Peyer's patch (tissue), 4 donors: Measurements from ENCODE around the gene IL10. TPM values are rescaled to one million over a fixed set of nuclear protein-coding genes. Genes with fewer than 3 reads are reported as not detected.

ENCODE experiments used
- DNase-seq, 3 donors: peaks; one replicate each; pipeline ENCODE4 v3.0.0-alpha.2; 2017 to 2019
- H3K27ac ChIP-seq, 4 donors: fragments of 200-600 bp; sonication (generic); one replicate each; pipeline ENCODE4 v1.5.1; 2016 to 2019
- H3K27me3 ChIP-seq, 2 donors: fragments of 200-600 bp; sonication (generic); one replicate each; pipeline ENCODE4 v1.5.1; 2019
- H3K36me3 ChIP-seq, 3 donors: fragments of 200-600 bp; sonication (generic); one replicate each; pipeline ENCODE4 v1.5.1; 2016 to 2019
- H3K4me1 ChIP-seq, 4 donors: fragments of 200-600 bp; sonication (generic); one replicate each; pipeline ENCODE4 v1.5.1; 2016 to 2019
- H3K4me3 ChIP-seq, 4 donors: fragments of 200-600 bp; sonication (generic); 1 replicate in 3 of 4; 2 replicates in 1 of 4; pipeline ENCODE4 v1.5.1; 2016 to 2019; ENCODE audit warnings: mild to moderate bottlenecking in 1 of 4
- H3K9me3 ChIP-seq, 4 donors: fragments of 200-600 bp; sonication (generic); one replicate each; pipeline ENCODE4 v1.5.1; 2016 to 2019; ENCODE audit warnings: mild to moderate bottlenecking in 1 of 4
- CTCF ChIP-seq, 6 experiments: fragments of 450-650 bp in 4 of 6; fragments of 200-600 bp in 2 of 6; sonication (generic) in 1 of 6; IDR thresholded peaks; one replicate each; pipeline ENCODE4 v1.5.1; 2017 to 2019; ENCODE audit warnings: antibody characterized with exemption in 6 of 6, mild to moderate bottlenecking in 3 of 6, moderate library complexity in 1 of 6
- POLR2A ChIP-seq, 2 donors: fragments of 450-650 bp; IDR thresholded peaks; one replicate each; pipeline ENCODE4 v1.5.1; 2017; ENCODE audit warnings: antibody characterized with exemption in 2 of 2, mild to moderate bottlenecking in 2 of 2, moderate library complexity in 2 of 2
- total RNA-seq, 4 donors: library from RNA; depleted of rRNA; stranded (reverse); fragments of >200 nt; gene quantifications; one replicate each; pipeline ENCODE4 v1.1.0, GENCODE V29; 2016

Gene IL10
- total RNA-seq, 4 donors from 2014 or later = 0.85 to 2.0 TPM; not detected in 2

- TF ChIP-seq POLR2A (IDR thresholded peaks at IDR 0.05) = no peak
- no peak for TF ChIP-seq CTCF (IDR thresholded peaks at IDR 0.05)
- no peak for DNase-seq
- H3K4me3 ChIP-seq = no peak overlapping the region
Measured at GRCh38 chr1:206752481-206752880, 19.8 kb downstream of the IL10 start.

GRCh38 chr1:206751891-206752290, 20.4 kb downstream of the IL10 start:
- H3K4me1 ChIP-seq = no peaks in the 10 kb centered on the region
- TF ChIP-seq CTCF (IDR thresholded peaks at IDR 0.05) = no peak
- TF ChIP-seq POLR2A (IDR thresholded peaks at IDR 0.05) = no peak
- no peak overlapping the region for H3K4me3 ChIP-seq
- no peaks in the 10 kb centered on the region for H3K9me3 ChIP-seq
- H3K27ac ChIP-seq = no peak overlapping the region
- no peak for DNase-seq
- no peaks in the 10 kb centered on the region for H3K36me3 ChIP-seq
- no peaks in the 10 kb centered on the region for H3K27me3 ChIP-seq

More at GRCh38 chr1:206752481-206752880, 19.8 kb downstream of the IL10 start:
- Histone ChIP-seq H3K9me3 (no peaks in the 10 kb centered on the region), H3K27me3 (no peaks in the 10 kb centered on the region), H3K36me3 (no peaks in the 10 kb centered on the region), H3K4me1 (no peaks in the 10 kb centered on the region), H3K27ac (no peak overlapping the region)

GRCh38 chr1:206748348-206749030, 23.8 kb downstream of the IL10 start:
- no peak for TF ChIP-seq CTCF (IDR thresholded peaks at IDR 0.05)
- no peak for TF ChIP-seq POLR2A (IDR thresholded peaks at IDR 0.05)
- Histone ChIP-seq H3K36me3 (no peaks in the 10 kb centered on the region), H3K4me1 (no peaks in the 10 kb centered on the region), H3K27ac (no peak overlapping the region), H3K9me3 (no peaks in the 10 kb centered on the region), H3K27me3 (no peaks in the 10 kb centered on the region), H3K4me3 (no peak overlapping the region)
- no peak for DNase-seq

DNA sequence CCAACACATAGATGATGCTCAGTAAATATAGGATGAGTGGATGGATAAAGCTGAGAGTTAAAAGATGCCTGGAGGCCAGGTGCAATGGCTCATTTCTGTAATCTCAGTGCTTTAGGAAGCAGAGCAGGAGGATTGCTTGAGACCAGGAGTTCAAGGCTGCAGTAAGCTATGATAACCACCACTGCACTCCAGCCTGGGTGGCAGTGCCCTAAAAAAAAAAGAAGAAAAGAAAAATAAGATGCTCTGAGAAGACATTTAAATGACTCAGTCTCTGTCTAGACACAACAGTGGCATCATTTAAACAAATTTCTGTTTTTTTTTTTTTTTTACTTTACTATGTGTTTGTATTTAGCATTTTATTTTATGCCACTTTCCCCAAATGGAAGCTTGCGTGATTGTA, 27.0 kb downstream of the IL10 start:
- H3K36me3 ChIP-seq = no peaks in the 10 kb centered on the region
- H3K4me3 ChIP-seq = no peak overlapping the region
- H3K27me3 ChIP-seq = no peaks in the 10 kb centered on the region
- H3K4me1 ChIP-seq = no peaks in the 10 kb centered on the region
- TF ChIP-seq POLR2A (IDR thresholded peaks at IDR 0.05) = no peak
- TF ChIP-seq CTCF (IDR thresholded peaks at IDR 0.05) = no peak
- H3K27ac ChIP-seq = no peak overlapping the region
- H3K9me3 ChIP-seq = no peaks in the 10 kb centered on the region
- DNase-seq = no peak

DNA sequence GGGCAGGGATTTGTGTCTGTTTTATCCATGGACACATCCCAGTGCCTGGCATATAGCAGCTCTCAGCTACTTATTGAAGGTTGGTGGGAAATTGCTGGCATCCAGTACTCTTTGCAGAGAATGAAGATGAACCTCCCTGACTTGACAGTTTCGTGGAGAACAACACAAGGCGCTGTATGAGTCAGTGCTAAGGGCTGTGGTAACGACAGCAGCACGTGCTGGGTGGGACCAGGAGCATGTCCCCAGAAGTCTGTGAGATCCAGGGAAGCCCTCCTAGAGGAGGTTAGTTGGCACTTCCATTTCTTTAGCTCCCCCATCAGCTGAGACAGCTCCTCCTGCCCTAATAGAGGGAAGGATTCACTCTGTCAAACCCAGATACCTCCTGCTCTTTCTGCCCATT, 27.6 kb downstream of the IL10 start:
- no peak for DNase-seq
- Histone ChIP-seq H3K27me3 (no peaks in the 10 kb centered on the region), H3K4me1 (peaks cover 0 to 3% (median 0%) of the 10 kb centered on the region in 4 donors), H3K27ac (no peak overlapping the region), H3K36me3 (no peaks in the 10 kb centered on the region), H3K9me3 (no peaks in the 10 kb centered on the region), H3K4me3 (no peak overlapping the region)
- TF ChIP-seq POLR2A (IDR thresholded peaks at IDR 0.05) (no peak), CTCF (IDR thresholded peaks at IDR 0.05) (no peak)
